SK-N-SH treated with all-trans-retinoic acid at 6 μM for 48 hours (cell line): Measurements from ENCODE around the gene WDFY2.

ENCODE experiments used
- CSDC2 ChIP-seq: fragments of 250-450 bp; sonication (Bioruptor Pico); IDR thresholded peaks from 2 replicates; pipeline ENCODE4 v1.5.0; 2020; ENCODE audit warnings: mild to moderate bottlenecking, moderate library complexity
- GLIS3 ChIP-seq: fragments of 250-450 bp; sonication (Bioruptor Pico); IDR thresholded peaks from 2 replicates; pipeline ENCODE4 v1.5.0; 2020; ENCODE audit warnings: mild to moderate bottlenecking, moderate library complexity
- OSR1 ChIP-seq: fragments of 250-450 bp; sonication (Bioruptor Pico); IDR thresholded peaks from 2 replicates; pipeline ENCODE4 v1.8.0; 2022; ENCODE audit warnings: moderate library complexity, mild to moderate bottlenecking, inconsistent platforms
- PPARA ChIP-seq: fragments of 250-450 bp; sonication (Bioruptor Pico); IDR thresholded peaks from 2 replicates; pipeline ENCODE4 v1.5.0; 2020; ENCODE audit warnings: mild to moderate bottlenecking, borderline replicate concordance
- TF ChIP-seq, protein P1 (sequence below): fragments of 250-450 bp; sonication (Bioruptor Pico); IDR thresholded peaks from 2 replicates; pipeline ENCODE4 v1.5.1; 2020; ENCODE audit warnings: low read depth, mild to moderate bottlenecking, moderate library complexity
- TF ChIP-seq, protein P2 (sequence below): fragments of 250-450 bp; sonication (Bioruptor Pico); IDR thresholded peaks from 2 replicates; pipeline ENCODE4 v1.8.0; 2020; ENCODE audit warnings: mild to moderate bottlenecking, moderate library complexity, borderline replicate concordance

DNA sequence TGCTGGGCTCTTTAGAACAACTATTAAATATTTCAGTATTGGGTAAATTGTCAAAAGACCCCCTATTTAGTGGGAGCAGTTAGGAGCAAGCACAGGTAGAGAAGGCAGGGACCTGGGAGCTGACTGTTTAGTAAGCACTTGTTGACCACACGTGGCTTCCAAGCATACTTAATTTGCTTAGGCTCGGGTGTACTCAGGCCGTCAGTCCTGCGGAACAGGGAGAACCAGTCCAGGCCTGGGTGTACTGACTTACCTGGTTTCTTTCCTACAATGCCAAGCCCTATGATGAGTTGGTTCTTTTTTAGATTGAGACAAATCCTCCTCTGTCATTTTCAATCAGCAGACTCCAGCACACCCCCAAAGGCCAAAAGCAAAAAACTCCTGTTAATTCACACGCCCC is 90.0 kb downstream of the WDFY2 start:
- TF ChIP-seq, protein P1, sequence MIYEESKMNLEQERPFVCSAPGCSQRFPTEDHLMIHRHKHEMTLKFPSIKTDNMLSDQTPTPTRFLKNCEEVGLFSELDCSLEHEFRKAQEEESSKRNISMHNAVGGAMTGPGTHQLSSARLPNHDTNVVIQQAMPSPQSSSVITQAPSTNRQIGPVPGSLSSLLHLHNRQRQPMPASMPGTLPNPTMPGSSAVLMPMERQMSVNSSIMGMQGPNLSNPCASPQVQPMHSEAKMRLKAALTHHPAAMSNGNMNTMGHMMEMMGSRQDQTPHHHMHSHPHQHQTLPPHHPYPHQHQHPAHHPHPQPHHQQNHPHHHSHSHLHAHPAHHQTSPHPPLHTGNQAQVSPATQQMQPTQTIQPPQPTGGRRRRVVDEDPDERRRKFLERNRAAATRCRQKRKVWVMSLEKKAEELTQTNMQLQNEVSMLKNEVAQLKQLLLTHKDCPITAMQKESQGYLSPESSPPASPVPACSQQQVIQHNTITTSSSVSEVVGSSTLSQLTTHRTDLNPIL = no peak
- no peak for TF ChIP-seq PPARA (CRISPR knock-in tag)
- TF ChIP-seq OSR1 (CRISPR knock-in tag) = no peak
- TF ChIP-seq GLIS3 (CRISPR knock-in tag) = no peak
- no peak for TF ChIP-seq CSDC2 (CRISPR knock-in tag)
- TF ChIP-seq, protein P2, sequence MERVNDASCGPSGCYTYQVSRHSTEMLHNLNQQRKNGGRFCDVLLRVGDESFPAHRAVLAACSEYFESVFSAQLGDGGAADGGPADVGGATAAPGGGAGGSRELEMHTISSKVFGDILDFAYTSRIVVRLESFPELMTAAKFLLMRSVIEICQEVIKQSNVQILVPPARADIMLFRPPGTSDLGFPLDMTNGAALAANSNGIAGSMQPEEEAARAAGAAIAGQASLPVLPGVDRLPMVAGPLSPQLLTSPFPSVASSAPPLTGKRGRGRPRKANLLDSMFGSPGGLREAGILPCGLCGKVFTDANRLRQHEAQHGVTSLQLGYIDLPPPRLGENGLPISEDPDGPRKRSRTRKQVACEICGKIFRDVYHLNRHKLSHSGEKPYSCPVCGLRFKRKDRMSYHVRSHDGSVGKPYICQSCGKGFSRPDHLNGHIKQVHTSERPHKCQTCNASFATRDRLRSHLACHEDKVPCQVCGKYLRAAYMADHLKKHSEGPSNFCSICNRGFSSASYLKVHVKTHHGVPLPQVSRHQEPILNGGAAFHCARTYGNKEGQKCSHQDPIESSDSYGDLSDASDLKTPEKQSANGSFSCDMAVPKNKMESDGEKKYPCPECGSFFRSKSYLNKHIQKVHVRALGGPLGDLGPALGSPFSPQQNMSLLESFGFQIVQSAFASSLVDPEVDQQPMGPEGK (CRISPR knock-in tag) = no peak
